B cell (primary cell): ENCODE results near the gene NCL. TPM values are rescaled to one million over a fixed set of nuclear protein-coding genes. Genes with fewer than 3 reads are reported as not detected.
A peak's percentile ranks its signal among the peaks of the same experiment; 100 is the strongest.

Source experiments
- ATAC-seq: fragments of 200-7000 bp; cut with Tn5 transposase; one replicate; pipeline ENCODE4 v1.10.0; 2021; ENCODE audit warnings: low read depth, mild to moderate bottlenecking, moderate number of reproducible peaks, moderate library complexity
- CTCF ChIA-PET: fragments of 350-600 bp; sonication (Branson Sonifier 250); formaldehyde crosslinking; loops from one replicate; lab custom pipeline; 2021; ENCODE audit warnings: antibody characterized with exemption, inconsistent platforms; lab: Charles Lee
- POLR2A ChIA-PET: fragments of 350-600 bp; sonication (Branson Sonifier 250); formaldehyde crosslinking; loops from one replicate; lab custom pipeline; 2021; ENCODE audit warnings: antibody characterized with exemption; lab: Charles Lee
- DNase-seq: peaks from one replicate; pipeline ENCODE4 v3.0.0; 2013
- H2AFZ ChIP-seq: 2 replicates; pipeline ENCODE4 v1.6.1; 2012; ENCODE audit warnings: mild to moderate bottlenecking, low read depth, low read length; ENCODE audit not compliant: insufficient read depth, poor library complexity, severe bottlenecking
- H3K27ac ChIP-seq, 2 donors: 1 replicate in 1 of 2; 2 replicates in 1 of 2; pipeline ENCODE4 v1.5.1; 2012 to 2013; ENCODE audit warnings: low read length in 2 of 2, mild to moderate bottlenecking in 2 of 2, moderate library complexity in 1 of 2
- H3K27me3 ChIP-seq, 4 experiments: fragments of 200-600 bp in 1 of 4; sonication (generic) in 1 of 4; replicated peaks in 1 of 4; 1 replicate in 2 of 4; 2 replicates in 2 of 4; pipeline versions ENCODE4 v1.6.1 to v1.7.0; 2013 to 2016; ENCODE audit warnings: low read length in 3 of 4, mild to moderate bottlenecking in 2 of 4, mixed read lengths in 1 of 4, moderate library complexity in 1 of 4; ENCODE audit not compliant: insufficient read depth in 4 of 4, control insufficient read depth in 3 of 4; ENCODE audit errors: control extremely low read depth in 1 of 4
- H3K36me3 ChIP-seq, 2 experiments: replicated peaks in 1 of 2; 1 replicate in 1 of 2; 2 replicates in 1 of 2; pipeline versions ENCODE4 v1.6.1 to v1.7.1; 2013; ENCODE audit warnings: low read length in 1 of 2; ENCODE audit not compliant: insufficient read depth in 2 of 2, control insufficient read depth in 1 of 2; ENCODE audit errors: control extremely low read depth in 1 of 2, extremely low read depth in 1 of 2
- H3K4me1 ChIP-seq, 2 donors: fragments of 200-600 bp in 1 of 2; sonication (generic) in 1 of 2; 1 replicate in 1 of 2; 2 replicates in 1 of 2; pipeline versions ENCODE4 v1.5.1 to v1.6.1; 2013 to 2017; ENCODE audit warnings: low read length in 2 of 2; ENCODE audit not compliant: control insufficient read depth in 2 of 2, insufficient read depth in 2 of 2
- H3K4me2 ChIP-seq: replicated peaks from 2 replicates; pipeline ENCODE3; 2012; ENCODE audit warnings: mild to moderate bottlenecking, low read depth, low read length; ENCODE audit not compliant: poor library complexity, severe bottlenecking
- H3K4me3 ChIP-seq, 5 experiments: fragments of 200-600 bp in 1 of 5; sonication (generic) in 1 of 5; 1 replicate in 3 of 5; 2 replicates in 2 of 5; pipeline versions ENCODE4 v1.5.1 to v1.7.0; 2011 to 2016; ENCODE audit warnings: low read length in 4 of 5, mild to moderate bottlenecking in 4 of 5, low read depth in 2 of 5, control low read depth in 1 of 5, moderate library complexity in 1 of 5; ENCODE audit not compliant: insufficient read depth in 1 of 5; ENCODE audit errors: control extremely low read depth in 1 of 5, extremely low read depth in 1 of 5
- H3K79me2 ChIP-seq: fragments of 200-600 bp; sonication (generic); one replicate; pipeline ENCODE4 v1.6.0; 2016; ENCODE audit warnings: low read length; ENCODE audit not compliant: control insufficient read depth, insufficient read depth
- H3K9ac ChIP-seq: fragments of 200-600 bp; sonication (generic); 2 replicates; pipeline ENCODE4 v1.6.1; 2017; ENCODE audit warnings: mild to moderate bottlenecking, low read length, moderate library complexity
- H3K9me3 ChIP-seq, 3 donors: one replicate each; pipeline versions ENCODE4 v1.6.1 to v1.7.1; 2013; ENCODE audit warnings: low read length in 2 of 3; ENCODE audit not compliant: control insufficient read depth in 2 of 3, insufficient read depth in 1 of 3; ENCODE audit errors: control extremely low read depth in 1 of 3
- H4K20me1 ChIP-seq: 2 replicates; pipeline ENCODE4 v1.6.0; 2012; ENCODE audit warnings: mild to moderate bottlenecking, low read length; ENCODE audit not compliant: insufficient read depth, control insufficient read depth, poor library complexity, severe bottlenecking
- H3K27ac Mint-ChIP-seq: one replicate; pipeline ENCODE4 v1.8.0; 2021; ENCODE audit warnings: mixed read lengths
- H3K27me3 Mint-ChIP-seq: one replicate; pipeline ENCODE4 v1.8.0; 2021; ENCODE audit warnings: mixed read lengths
- H3K4me1 Mint-ChIP-seq: one replicate; pipeline ENCODE4 v1.8.0; 2021; ENCODE audit warnings: mixed read lengths
- H3K4me3 Mint-ChIP-seq: one replicate; pipeline ENCODE4 v1.8.0; 2021; ENCODE audit warnings: mixed read lengths
- H3K9me3 Mint-ChIP-seq: one replicate; pipeline ENCODE4 v1.8.0; 2022; ENCODE audit warnings: mixed read lengths; ENCODE audit not compliant: insufficient read depth
- EZH2 ChIP-seq: IDR thresholded peaks from 2 replicates; pipeline ENCODE4 v1.6.1; 2012; ENCODE audit warnings: borderline replicate concordance, low read depth, mild to moderate bottlenecking, moderate library complexity, low read length; ENCODE audit not compliant: insufficient read depth, poor library complexity, severe bottlenecking
- WGBS: methylation state at CpG from one replicate; pipeline ENCODE4 v1.1.5; 2013; ENCODE audit warnings: missing lambda C conversion rate; ENCODE audit not compliant: insufficient coverage; 5-methylcytosine and 5-hydroxymethylcytosine counted together
- intact Hi-C: fragments of 100-400 bp; cut with micrococcal nuclease; formaldehyde crosslinking; loops from one replicate; pipeline ENCODE4 v1.10.0; 2022
- polyA plus RNA-seq: library from polyadenylated mRNA; depleted of rRNA; stranded (reverse); fragments of >200 nt; gene quantifications from 2 replicates; pipeline ENCODE4 v1.2.3, GENCODE V29; 2012
- total RNA-seq, 2 donors: library from RNA; stranded (reverse); fragments of 120-200 nt in 1 of 2; gene quantifications; 1 replicate in 1 of 2; 2 replicates in 1 of 2; pipeline versions ENCODE4 v1.2.3 to v1.2.4, GENCODE V29; 2013 to 2022
- TF ChIP-seq, protein P1 (sequence below): fragments of 200-600 bp; IDR thresholded peaks from one replicate; pipeline ENCODE4 v1.8.0; 2022; ENCODE audit warnings: antibody characterized with exemption, mild to moderate bottlenecking

The NCL gene
- total and polyA plus RNA-seq, 2 donors (not counting 1 experiment from before 2014, with no cell fraction given) = 25.8 to 439 TPM

DNA sequence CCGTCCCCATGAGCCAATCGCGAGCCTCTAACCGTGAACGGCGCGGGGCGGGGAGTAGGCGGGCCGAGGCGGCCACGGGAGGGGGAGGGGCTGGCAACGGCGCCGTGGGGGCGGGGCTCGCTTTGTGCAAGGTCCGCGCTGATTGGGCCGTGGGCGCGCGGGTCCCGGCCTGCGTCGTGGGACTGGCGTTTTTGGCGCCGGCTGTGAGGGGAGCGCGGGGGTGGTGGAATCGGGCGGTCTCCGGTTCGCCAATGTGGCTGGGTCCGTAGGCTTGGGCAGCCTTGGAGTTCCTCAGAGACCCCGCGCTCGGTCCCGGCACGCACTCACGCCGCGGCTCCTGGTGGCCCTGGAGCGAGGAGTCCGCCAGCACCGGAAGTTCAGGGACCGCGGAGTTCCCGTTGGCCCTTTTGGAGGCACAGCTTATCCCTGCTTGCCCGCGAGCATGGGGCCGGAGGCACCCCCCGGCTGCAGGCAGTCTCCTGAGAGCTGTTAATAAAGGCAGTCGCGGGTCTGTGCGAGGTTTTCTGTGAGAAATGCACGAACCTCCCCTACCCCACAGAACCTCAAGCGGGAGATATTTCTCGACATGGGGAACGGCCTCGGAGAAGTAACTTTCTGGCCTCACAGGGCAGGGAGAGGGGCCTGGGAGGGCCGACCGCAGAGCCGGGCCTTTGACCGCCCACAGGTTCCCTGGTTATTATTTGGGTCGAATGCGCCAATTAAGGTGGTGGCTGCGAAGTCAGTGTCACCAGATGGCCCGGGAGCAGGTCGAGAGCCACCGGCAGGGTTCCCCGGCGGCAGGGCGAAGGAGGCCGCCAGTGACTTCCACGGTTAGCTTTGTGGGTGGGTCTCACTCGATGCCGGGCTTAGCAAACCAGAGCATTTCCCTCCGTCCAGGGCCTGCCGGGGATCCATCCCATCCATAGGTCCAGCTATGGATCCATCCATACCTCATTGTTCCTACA lies 574 bp upstream of the NCL start:
- H3K36me3 ChIP-seq = peaks cover 2 to 31% of the 10 kb centered on the region in 2 experiments
- peaks cover 37% of the 10 kb centered on the region for H3K79me2 ChIP-seq
- POLR2A ChIA-PET = interaction anchor here (0.5 to 2.6 kb wide), 19 partner anchors 10 to 421 kb away, joined by 3 to 17 read pairs (median 5); partner anchors contain the start of genes B3GNT7, PDE6D and PTMA
- DNase-seq (no peak), ATAC-seq (peak; percentile 90)
- peaks cover 43% of the 10 kb centered on the region for H3K4me1 Mint-ChIP-seq
- H3K4me1 ChIP-seq = peaks cover 29 to 33% of the 10 kb centered on the region in 2 donors
- TF ChIP-seq, protein P1, sequence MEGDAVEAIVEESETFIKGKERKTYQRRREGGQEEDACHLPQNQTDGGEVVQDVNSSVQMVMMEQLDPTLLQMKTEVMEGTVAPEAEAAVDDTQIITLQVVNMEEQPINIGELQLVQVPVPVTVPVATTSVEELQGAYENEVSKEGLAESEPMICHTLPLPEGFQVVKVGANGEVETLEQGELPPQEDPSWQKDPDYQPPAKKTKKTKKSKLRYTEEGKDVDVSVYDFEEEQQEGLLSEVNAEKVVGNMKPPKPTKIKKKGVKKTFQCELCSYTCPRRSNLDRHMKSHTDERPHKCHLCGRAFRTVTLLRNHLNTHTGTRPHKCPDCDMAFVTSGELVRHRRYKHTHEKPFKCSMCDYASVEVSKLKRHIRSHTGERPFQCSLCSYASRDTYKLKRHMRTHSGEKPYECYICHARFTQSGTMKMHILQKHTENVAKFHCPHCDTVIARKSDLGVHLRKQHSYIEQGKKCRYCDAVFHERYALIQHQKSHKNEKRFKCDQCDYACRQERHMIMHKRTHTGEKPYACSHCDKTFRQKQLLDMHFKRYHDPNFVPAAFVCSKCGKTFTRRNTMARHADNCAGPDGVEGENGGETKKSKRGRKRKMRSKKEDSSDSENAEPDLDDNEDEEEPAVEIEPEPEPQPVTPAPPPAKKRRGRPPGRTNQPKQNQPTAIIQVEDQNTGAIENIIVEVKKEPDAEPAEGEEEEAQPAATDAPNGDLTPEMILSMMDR = no peak
- no peak for TF ChIP-seq EZH2
- H3K9ac ChIP-seq = peak overlapping the region; percentile 98
- peak overlapping the region; percentile 62 to 97 (median 93) for H3K4me3 ChIP-seq
- no peaks in the 10 kb centered on the region for H3K9me3 Mint-ChIP-seq
- no peaks in the 10 kb centered on the region for H3K9me3 ChIP-seq
- CTCF ChIA-PET = interaction anchor here (0.9 to 3.4 kb wide), 14 partner anchors 8 to 408 kb away, joined by 3 to 34 read pairs (median 4); no protein-coding TSS in a partner anchor
- intact Hi-C loops = loop anchor here (1.0 to 5.0 kb wide), 9 partner anchors 13 to 408 kb away; partner anchors contain the start of genes ARMC9, PDE6D and PSMD1
- peak overlapping the region; percentile 97 to 98 for H3K27ac ChIP-seq
- peak overlapping the region; percentile 100 for H3K27ac Mint-ChIP-seq
- 2% methylated on average over 77 of the region's 81 CpGs for WGBS
- H3K27me3 Mint-ChIP-seq = no peaks in the 10 kb centered on the region
- peak overlapping the region; percentile 99 for H3K4me3 Mint-ChIP-seq
- no peaks in the 10 kb centered on the region for H3K27me3 ChIP-seq
- peak overlapping the region; percentile 98 for H2AFZ ChIP-seq
- H4K20me1 ChIP-seq = peaks cover 44% of the 10 kb centered on the region
- peak overlapping the region; percentile 97 for H3K4me2 ChIP-seq
